Panc1 (cell line): ENCODE results near the gene C17orf67. TPM values are rescaled to one million over a fixed set of nuclear protein-coding genes. Genes with fewer than 3 reads are reported as not detected.

ENCODE experiments used
- ATAC-seq: fragments of 200-7000 bp; cut with Tn5 transposase; 2 replicates; pipeline ENCODE4 v1.9.1; 2020; ENCODE audit warnings: mild to moderate bottlenecking, moderate library complexity
- BruUV-seq: library from RNA; stranded (reverse); fragments of 400-500 nt; replicated peaks from 2 replicates; lab custom pipeline; 2021; lab: Mats Ljungman, UMichigan
- CTCF ChIA-PET: fragments of 300-600 bp; sonication (Branson Sonifier 250); formaldehyde crosslinking; loops from one replicate; lab custom pipeline; 2022; ENCODE audit warnings: antibody characterized with exemption; lab: Charles Lee
- POLR2A ChIA-PET: fragments of 300-600 bp; sonication (Branson Sonifier 250); formaldehyde crosslinking; loops from one replicate; lab custom pipeline; 2022; ENCODE audit warnings: antibody characterized with exemption; lab: Charles Lee
- DNase-seq: peaks from one replicate; pipeline ENCODE4 v3.0.0-alpha.2; 2010; ENCODE audit warnings: low read depth, low spot score
- H3K27ac ChIP-seq: 2 replicates; pipeline ENCODE4 v1.5.1; 2011; ENCODE audit warnings: mild to moderate bottlenecking, low read length, inconsistent platforms
- H3K27me3 ChIP-seq: fragments of 200-500 bp; sonication (Bioruptor generic); 2 replicates; pipeline ENCODE4 v1.6.0; 2014; ENCODE audit warnings: low read length, inconsistent platforms; ENCODE audit not compliant: control insufficient read depth, insufficient read depth
- H3K36me3 ChIP-seq: fragments of 200-500 bp; sonication (Bioruptor generic); 2 replicates; pipeline ENCODE4 v1.5.1; 2014; ENCODE audit warnings: inconsistent platforms, mild to moderate bottlenecking, low read length, moderate library complexity; ENCODE audit not compliant: control insufficient read depth, insufficient read depth
- H3K4me1 ChIP-seq: 2 replicates; pipeline ENCODE4 v1.5.1; 2011; ENCODE audit warnings: inconsistent platforms, mild to moderate bottlenecking, low read length, moderate library complexity; ENCODE audit not compliant: control insufficient read depth, insufficient read depth
- H3K4me3 ChIP-seq, 2 experiments: 2 replicates each; pipeline ENCODE4 v1.5.1; 2011 to 2012; ENCODE audit warnings: low read depth in 2 of 2, low read length in 2 of 2, mild to moderate bottlenecking in 2 of 2, inconsistent platforms in 1 of 2, moderate library complexity in 1 of 2
- H3K9me3 ChIP-seq: fragments of 200-500 bp; sonication (Bioruptor generic); 2 replicates; pipeline ENCODE4 v1.5.1; 2014; ENCODE audit warnings: low read depth, mild to moderate bottlenecking, inconsistent platforms, low read length, moderate library complexity; ENCODE audit not compliant: control insufficient read depth, insufficient read depth
- POLR2AphosphoS5 ChIP-seq: IDR thresholded peaks from 2 replicates; pipeline ENCODE4 v1.6.1; 2012; ENCODE audit warnings: mild to moderate bottlenecking, low read depth, low read length, moderate library complexity
- REST ChIP-seq, 2 experiments: IDR thresholded peaks; 2 replicates each; pipeline ENCODE4 v1.6.1; 2011 to 2012; ENCODE audit warnings: low read depth in 2 of 2, control low read depth in 1 of 2, low read length in 1 of 2, mild to moderate bottlenecking in 1 of 2, moderate library complexity in 1 of 2; ENCODE audit not compliant: insufficient read depth in 1 of 2
- SIN3A ChIP-seq: IDR thresholded peaks from 2 replicates; pipeline ENCODE4 v1.6.1; 2012; ENCODE audit warnings: low read depth, mild to moderate bottlenecking, low read length, moderate library complexity, borderline replicate concordance; ENCODE audit not compliant: insufficient read depth
- TCF7L2 ChIP-seq: IDR thresholded peaks from 2 replicates; pipeline ENCODE4 v1.6.1; 2011; ENCODE audit warnings: mild to moderate bottlenecking, low read depth, low read length, inconsistent platforms
- in situ Hi-C: cut with HindIII; loops from 2 replicates; pipeline ENCODE4 v1.10.0; 2016; ENCODE audit warnings: low sequenced_read_pairs, low pct_unique_long_range_greater_than_20kb
- intact Hi-C: fragments of 100-400 bp; cut with micrococcal nuclease; formaldehyde crosslinking; loops from one replicate; pipeline ENCODE4 v1.10.0; 2022; ENCODE audit not compliant: unreplicated experiment
- total RNA-seq: library from RNA; stranded (reverse); gene quantifications from one replicate; pipeline ENCODE4 v1.2.1, GENCODE V29; 2021; ENCODE audit not compliant: unreplicated experiment
- TF ChIP-seq, protein P1 (sequence below): fragments of 450-650 bp; IDR thresholded peaks from 2 replicates; pipeline ENCODE4 v1.5.1; 2017; ENCODE audit warnings: mild to moderate bottlenecking

The C17orf67 gene
- total RNA-seq, 1 experiment from 2014 or later = 3.4 TPM

- H3K9me3 ChIP-seq = no peaks in the 10 kb centered on the region
- H3K27me3 ChIP-seq = no peaks in the 10 kb centered on the region
- TF ChIP-seq SIN3A (no peak), POLR2AphosphoS5 (no peak), REST (IDR thresholded peaks at IDR 0.05; ENCODE audit: insufficient read depth in 1 of 2, low read depth in 2 of 2, low read length in 1 of 2) (no peak), TCF7L2 (no peak)
- TF ChIP-seq, protein P1, sequence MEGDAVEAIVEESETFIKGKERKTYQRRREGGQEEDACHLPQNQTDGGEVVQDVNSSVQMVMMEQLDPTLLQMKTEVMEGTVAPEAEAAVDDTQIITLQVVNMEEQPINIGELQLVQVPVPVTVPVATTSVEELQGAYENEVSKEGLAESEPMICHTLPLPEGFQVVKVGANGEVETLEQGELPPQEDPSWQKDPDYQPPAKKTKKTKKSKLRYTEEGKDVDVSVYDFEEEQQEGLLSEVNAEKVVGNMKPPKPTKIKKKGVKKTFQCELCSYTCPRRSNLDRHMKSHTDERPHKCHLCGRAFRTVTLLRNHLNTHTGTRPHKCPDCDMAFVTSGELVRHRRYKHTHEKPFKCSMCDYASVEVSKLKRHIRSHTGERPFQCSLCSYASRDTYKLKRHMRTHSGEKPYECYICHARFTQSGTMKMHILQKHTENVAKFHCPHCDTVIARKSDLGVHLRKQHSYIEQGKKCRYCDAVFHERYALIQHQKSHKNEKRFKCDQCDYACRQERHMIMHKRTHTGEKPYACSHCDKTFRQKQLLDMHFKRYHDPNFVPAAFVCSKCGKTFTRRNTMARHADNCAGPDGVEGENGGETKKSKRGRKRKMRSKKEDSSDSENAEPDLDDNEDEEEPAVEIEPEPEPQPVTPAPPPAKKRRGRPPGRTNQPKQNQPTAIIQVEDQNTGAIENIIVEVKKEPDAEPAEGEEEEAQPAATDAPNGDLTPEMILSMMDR = no peak
- H3K27ac ChIP-seq = no peak overlapping the region
- ATAC-seq (no peak), DNase-seq (no peak)
- no peak overlapping the region for H3K4me3 ChIP-seq
- ChIA-PET POLR2A (no interaction called here), CTCF (no interaction called here)
- no TSS peak for BruUV-seq
- H3K4me1 ChIP-seq = 0 out of 2 replicates have a peak, but pooled peaks cover 3% of the 10 kb centered on the region
- intact Hi-C loops (no loop called here), in situ Hi-C loops (no loop called here)
- H3K36me3 ChIP-seq = no peaks in the 10 kb centered on the region
These were observed 9.9 kb downstream of the C17orf67 start for GRCh38 chr17:56823848-56824247.

DNA sequence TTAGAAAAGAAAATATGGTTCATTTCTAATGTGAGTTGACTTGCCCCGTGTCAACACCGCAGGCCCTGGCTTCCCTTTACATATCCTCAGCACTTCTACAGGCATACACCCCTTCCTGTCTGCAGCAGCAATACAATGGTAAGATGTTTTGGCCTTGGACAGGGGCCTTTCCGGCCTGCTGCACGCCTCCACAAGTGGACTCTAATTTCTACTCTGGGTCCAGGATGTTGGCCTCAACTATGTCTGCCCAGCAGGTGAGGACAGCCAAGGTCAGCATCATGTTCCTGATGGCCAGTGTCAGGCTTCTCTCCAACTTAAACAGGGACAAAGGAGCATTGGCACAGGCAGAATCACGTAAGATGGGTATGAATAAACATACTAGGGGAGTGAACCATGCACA lies 11.0 kb downstream of the C17orf67 start:
- H3K4me1 ChIP-seq = 0 out of 2 replicates have a peak, but pooled peaks cover 3% of the 10 kb centered on the region
- ChIA-PET POLR2A (no interaction called here), CTCF (no interaction called here)
- BruUV-seq = no TSS peak
- no peak overlapping the region for H3K27ac ChIP-seq
- intact Hi-C loops = no loop called here
- ATAC-seq (no peak), DNase-seq (no peak)
- H3K4me3 ChIP-seq = no peak overlapping the region
- no peaks in the 10 kb centered on the region for H3K27me3 ChIP-seq
- H3K9me3 ChIP-seq = no peaks in the 10 kb centered on the region
- no peaks in the 10 kb centered on the region for H3K36me3 ChIP-seq
- TF ChIP-seq, protein P1 = no peak
- TF ChIP-seq TCF7L2 = no peak
- TF ChIP-seq SIN3A = no peak
- TF ChIP-seq POLR2AphosphoS5 = no peak
- no peak for TF ChIP-seq REST (IDR thresholded peaks at IDR 0.05; ENCODE audit: insufficient read depth in 1 of 2, low read depth in 2 of 2, low read length in 1 of 2)
- in situ Hi-C loops = no loop called here
